ENCODE data around the gene MACROD2.

- TF ChIP-seq MYC (IDR thresholded peaks at IDR 0.05; ENCODE audit: borderline replicate concordance, low read length), result no peak
- no peak for TF ChIP-seq POLR2A (IDR thresholded peaks at IDR 0.05; ENCODE audit: low read length)
- no peak for TF ChIP-seq CTCF (IDR thresholded peaks at IDR 0.05)
- no peak for TF ChIP-seq MAZ (IDR thresholded peaks at IDR 0.05; ENCODE audit: borderline replicate concordance, low read depth, low read length)
- TF ChIP-seq RFX5 (IDR thresholded peaks at IDR 0.05), result no peak
- TF ChIP-seq SMC3 (IDR thresholded peaks at IDR 0.05), result no peak
- TF ChIP-seq CHD2 (IDR thresholded peaks at IDR 0.05; ENCODE audit: low read length, partially characterized antibody), result no peak
- TF ChIP-seq CEBPB (IDR thresholded peaks at IDR 0.05), result no peak
- no peak for TF ChIP-seq PHF8 (IDR thresholded peaks at IDR 0.05; ENCODE audit: borderline replicate concordance, low read depth)
- no peak for TF ChIP-seq HOXA7 (CRISPR knock-in tag; IDR thresholded peaks at IDR 0.05)
- TF ChIP-seq FOSL2 (IDR thresholded peaks at IDR 0.05), result no peak
- no peak for TF ChIP-seq FOSL2 (CRISPR knock-in tag; IDR thresholded peaks at IDR 0.05)
- TF ChIP-seq SREBF2 (IDR thresholded peaks at IDR 0.05), result no peak
- TF ChIP-seq MAX (IDR thresholded peaks at IDR 0.05), result no peak
- TF ChIP-seq ESRRA (IDR thresholded peaks at IDR 0.05; ENCODE audit: borderline replicate concordance, low read length), result no peak
Observed at GRCh38 chr20:14958626-14959025, 963.3 kb downstream of the MACROD2 start.

All from A549 (cell line).